ENCODE measurements around the gene NEDD4L.

The NEDD4L gene

DNA sequence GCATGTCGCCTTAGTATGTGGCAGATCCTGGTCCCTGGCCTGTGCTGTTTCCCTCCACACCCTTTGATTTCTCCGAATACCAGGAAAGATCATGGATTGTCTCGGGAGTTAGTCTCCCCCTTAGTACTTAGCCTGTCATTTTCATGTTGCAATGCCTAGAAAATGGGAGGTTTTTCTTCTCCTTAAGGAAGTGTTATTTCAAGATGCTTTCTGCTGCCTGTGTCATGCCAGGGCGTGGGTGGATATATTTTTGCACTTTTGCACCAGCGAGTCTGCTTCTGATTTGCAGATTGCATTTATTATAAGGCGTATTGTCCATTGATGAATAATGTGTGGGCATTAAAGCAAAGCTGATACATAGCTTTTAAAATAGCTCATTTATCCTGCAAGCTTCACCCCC lies 223.5 kb downstream of the NEDD4L start:
- TF ChIP-seq TCF4 (CRISPR knock-in tag; IDR thresholded peaks at IDR 0.05; ENCODE audit: borderline replicate concordance): no peak
- no peak for TF ChIP-seq CSDC2 (CRISPR knock-in tag; IDR thresholded peaks at IDR 0.05)
- TF ChIP-seq TOX (CRISPR knock-in tag; IDR thresholded peaks at IDR 0.05; ENCODE audit: borderline replicate concordance): no peak
- TF ChIP-seq TSHZ2 (CRISPR knock-in tag; IDR thresholded peaks at IDR 0.05): no peak
- TF ChIP-seq ZC3H10 (CRISPR knock-in tag; IDR thresholded peaks at IDR 0.05): no peak
- no peak for TF ChIP-seq CSRNP3 (CRISPR knock-in tag; IDR thresholded peaks at IDR 0.05)
- no peak for TF ChIP-seq ZFP3 (CRISPR knock-in tag; IDR thresholded peaks at IDR 0.05)
- TF ChIP-seq GLIS3 (CRISPR knock-in tag; IDR thresholded peaks at IDR 0.05): no peak
- TF ChIP-seq CREB5 (CRISPR knock-in tag; IDR thresholded peaks at IDR 0.05; ENCODE audit: low read depth): no peak
- no peak for TF ChIP-seq PPARA (CRISPR knock-in tag; IDR thresholded peaks at IDR 0.05; ENCODE audit: borderline replicate concordance)
- TF ChIP-seq, protein P1, sequence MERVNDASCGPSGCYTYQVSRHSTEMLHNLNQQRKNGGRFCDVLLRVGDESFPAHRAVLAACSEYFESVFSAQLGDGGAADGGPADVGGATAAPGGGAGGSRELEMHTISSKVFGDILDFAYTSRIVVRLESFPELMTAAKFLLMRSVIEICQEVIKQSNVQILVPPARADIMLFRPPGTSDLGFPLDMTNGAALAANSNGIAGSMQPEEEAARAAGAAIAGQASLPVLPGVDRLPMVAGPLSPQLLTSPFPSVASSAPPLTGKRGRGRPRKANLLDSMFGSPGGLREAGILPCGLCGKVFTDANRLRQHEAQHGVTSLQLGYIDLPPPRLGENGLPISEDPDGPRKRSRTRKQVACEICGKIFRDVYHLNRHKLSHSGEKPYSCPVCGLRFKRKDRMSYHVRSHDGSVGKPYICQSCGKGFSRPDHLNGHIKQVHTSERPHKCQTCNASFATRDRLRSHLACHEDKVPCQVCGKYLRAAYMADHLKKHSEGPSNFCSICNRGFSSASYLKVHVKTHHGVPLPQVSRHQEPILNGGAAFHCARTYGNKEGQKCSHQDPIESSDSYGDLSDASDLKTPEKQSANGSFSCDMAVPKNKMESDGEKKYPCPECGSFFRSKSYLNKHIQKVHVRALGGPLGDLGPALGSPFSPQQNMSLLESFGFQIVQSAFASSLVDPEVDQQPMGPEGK (CRISPR knock-in tag; IDR thresholded peaks at IDR 0.05; ENCODE audit: borderline replicate concordance): no peak
- TF ChIP-seq POU6F1 (CRISPR knock-in tag; IDR thresholded peaks at IDR 0.05; ENCODE audit: borderline replicate concordance, low read depth): no peak
- no peak for TF ChIP-seq ZFP30 (CRISPR knock-in tag; IDR thresholded peaks at IDR 0.05)
- TF ChIP-seq ARNTL (CRISPR knock-in tag; IDR thresholded peaks at IDR 0.05; ENCODE audit: borderline replicate concordance, low read depth): no peak
- no peak for TF ChIP-seq RARB (CRISPR knock-in tag; IDR thresholded peaks at IDR 0.05)
- no peak for TF ChIP-seq ZNF565 (CRISPR knock-in tag; conservative IDR thresholded peaks at IDR 0.05; ENCODE audit: low read depth)
- TF ChIP-seq ZNF70 (CRISPR knock-in tag; IDR thresholded peaks at IDR 0.05): no peak

GRCh38 chr18:58268849-58269248 lies 224.8 kb downstream of the NEDD4L start:
- TF ChIP-seq PPARA (CRISPR knock-in tag; IDR thresholded peaks at IDR 0.05; ENCODE audit: borderline replicate concordance): no peak
- peak; percentile 52 for ATAC-seq

More for the DNA sequence above, 223.5 kb downstream of the NEDD4L start:
- ATAC-seq: no peak

- no peak for ATAC-seq
- TF ChIP-seq ZNF8 (CRISPR knock-in tag; IDR thresholded peaks at IDR 0.05): no peak
- TF ChIP-seq TOX (CRISPR knock-in tag; IDR thresholded peaks at IDR 0.05; ENCODE audit: borderline replicate concordance): no peak
- no peak for TF ChIP-seq TSHZ2 (CRISPR knock-in tag; IDR thresholded peaks at IDR 0.05)
- TF ChIP-seq CSDC2 (CRISPR knock-in tag; IDR thresholded peaks at IDR 0.05): no peak
- TF ChIP-seq, protein P1 (CRISPR knock-in tag; IDR thresholded peaks at IDR 0.05; ENCODE audit: borderline replicate concordance): no peak
- TF ChIP-seq ESRRG (CRISPR knock-in tag; IDR thresholded peaks at IDR 0.05): no peak
- no peak for TF ChIP-seq OSR1 (CRISPR knock-in tag; IDR thresholded peaks at IDR 0.05)
- TF ChIP-seq ZC3H10 (CRISPR knock-in tag; IDR thresholded peaks at IDR 0.05): no peak
- TF ChIP-seq ZFP30 (CRISPR knock-in tag; IDR thresholded peaks at IDR 0.05): no peak
- no peak for TF ChIP-seq PPARA (CRISPR knock-in tag; IDR thresholded peaks at IDR 0.05; ENCODE audit: borderline replicate concordance)
- TF ChIP-seq ZNF70 (CRISPR knock-in tag; IDR thresholded peaks at IDR 0.05): no peak
Observed at GRCh38 chr18:58269931-58270330, 225.9 kb downstream of the NEDD4L start.
